AG04450 (cell line): ENCODE data around the gene CRISP1. TPM values are rescaled to one million over a fixed set of nuclear protein-coding genes. Genes with fewer than 3 reads are reported as not detected.

Source experiments
- CTCF ChIA-PET: fragments of 300-600, 350-600 bp; formaldehyde crosslinking; extraction: SDS; loops from one replicate; lab custom pipeline; 2022; ENCODE audit warnings: antibody characterized with exemption, inconsistent platforms; lab: Charles Lee
- POLR2A ChIA-PET: fragments of 350-600 bp; formaldehyde crosslinking; extraction: SDS; loops from one replicate; lab custom pipeline; 2021; ENCODE audit warnings: antibody characterized with exemption, inconsistent platforms; lab: Yijun Ruan, JAX
- DNase-seq: peaks from one replicate; pipeline ENCODE4 v3.0.0-alpha.2; 2011; ENCODE audit warnings: low read depth, low spot score
- H3K27ac ChIP-seq: one replicate; pipeline ENCODE4 v1.5.1; 2012; ENCODE audit warnings: low read depth, low read length, control low read depth
- H3K27me3 ChIP-seq: one replicate; pipeline ENCODE4 v1.6.0; 2012; ENCODE audit warnings: low read length; ENCODE audit not compliant: control insufficient read depth, insufficient read depth
- H3K4me3 ChIP-seq: 2 replicates; pipeline ENCODE4 v1.5.1; 2011; ENCODE audit warnings: mild to moderate bottlenecking, low read depth, low read length, control low read depth
- H3K9me3 ChIP-seq: 2 replicates; pipeline ENCODE4 v1.5.1; 2012; ENCODE audit warnings: low read length; ENCODE audit not compliant: control insufficient read depth, insufficient read depth
- polyA plus RNA-seq: library from polyadenylated mRNA; depleted of rRNA; stranded (reverse); fragments of >200 nt; gene quantifications from 2 replicates; pipeline ENCODE4 v1.2.3, GENCODE V29; 2011
- TF ChIP-seq, protein P1 (sequence below): IDR thresholded peaks from 2 replicates; pipeline ENCODE4 v1.5.1; 2011; ENCODE audit warnings: low read depth, low read length, control low read depth, inconsistent platforms

CRISP1 gene
- polyA plus RNA-seq, 1 experiment: not detected

DNA sequence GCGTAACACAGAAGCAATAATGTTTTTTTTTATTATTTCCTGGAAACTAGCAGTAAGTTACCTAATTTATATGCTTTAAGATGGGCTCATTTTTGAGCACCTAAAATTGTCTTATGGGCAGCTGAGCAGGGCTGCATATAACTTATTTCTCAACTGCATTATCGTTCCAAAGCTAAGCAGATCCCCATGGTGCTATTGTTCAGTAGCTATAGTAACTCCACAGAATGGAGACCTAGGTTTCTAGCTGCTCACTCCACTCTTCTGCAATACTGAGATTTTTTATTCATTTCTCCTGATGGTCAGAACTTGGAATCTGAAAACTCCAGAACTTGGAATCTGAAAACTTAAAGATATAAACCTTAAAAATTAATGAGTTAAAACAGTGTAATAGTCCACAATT lies 18.7 kb downstream of the CRISP1 start:
- ChIA-PET CTCF (interaction anchor here (1.3 to 6.2 kb wide), 3 partner anchors 223 to 394 kb away, joined by 4 to 63 read pairs (median 12); no protein-coding TSS in a partner anchor), POLR2A (no interaction called here)
- no peak overlapping the region for H3K4me3 ChIP-seq
- no peak for DNase-seq
- H3K27ac ChIP-seq: no peak overlapping the region
- H3K27me3 ChIP-seq: no peaks in the 10 kb centered on the region
- TF ChIP-seq, protein P1, sequence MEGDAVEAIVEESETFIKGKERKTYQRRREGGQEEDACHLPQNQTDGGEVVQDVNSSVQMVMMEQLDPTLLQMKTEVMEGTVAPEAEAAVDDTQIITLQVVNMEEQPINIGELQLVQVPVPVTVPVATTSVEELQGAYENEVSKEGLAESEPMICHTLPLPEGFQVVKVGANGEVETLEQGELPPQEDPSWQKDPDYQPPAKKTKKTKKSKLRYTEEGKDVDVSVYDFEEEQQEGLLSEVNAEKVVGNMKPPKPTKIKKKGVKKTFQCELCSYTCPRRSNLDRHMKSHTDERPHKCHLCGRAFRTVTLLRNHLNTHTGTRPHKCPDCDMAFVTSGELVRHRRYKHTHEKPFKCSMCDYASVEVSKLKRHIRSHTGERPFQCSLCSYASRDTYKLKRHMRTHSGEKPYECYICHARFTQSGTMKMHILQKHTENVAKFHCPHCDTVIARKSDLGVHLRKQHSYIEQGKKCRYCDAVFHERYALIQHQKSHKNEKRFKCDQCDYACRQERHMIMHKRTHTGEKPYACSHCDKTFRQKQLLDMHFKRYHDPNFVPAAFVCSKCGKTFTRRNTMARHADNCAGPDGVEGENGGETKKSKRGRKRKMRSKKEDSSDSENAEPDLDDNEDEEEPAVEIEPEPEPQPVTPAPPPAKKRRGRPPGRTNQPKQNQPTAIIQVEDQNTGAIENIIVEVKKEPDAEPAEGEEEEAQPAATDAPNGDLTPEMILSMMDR: no peak
- H3K9me3 ChIP-seq: no peaks in the 10 kb centered on the region

DNA sequence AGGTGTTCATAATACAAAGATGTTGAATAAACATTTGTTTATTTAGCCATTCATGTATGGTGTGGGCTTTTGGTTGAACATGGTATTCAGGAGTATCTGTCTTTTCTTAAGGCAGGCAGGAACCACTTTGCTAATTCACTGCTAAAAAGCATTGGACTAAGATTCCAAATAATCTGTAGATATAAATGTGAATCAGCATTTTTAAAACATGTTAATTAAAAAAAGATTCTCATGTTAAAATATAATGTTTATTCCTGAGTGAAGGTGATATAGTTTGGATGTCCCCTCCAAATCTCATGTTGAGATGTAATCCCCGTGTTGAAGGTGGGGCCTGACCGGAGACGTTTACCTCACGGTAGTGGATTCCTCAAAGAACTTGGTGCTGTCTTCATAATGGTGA lies 19.3 kb downstream of the CRISP1 start:
- H3K27me3 ChIP-seq: no peaks in the 10 kb centered on the region
- CTCF ChIA-PET: interaction anchor here (0.6 to 6.2 kb wide), 3 partner anchors 224 to 394 kb away, joined by 3 to 63 read pairs (median 4); no protein-coding TSS in a partner anchor
- no peak overlapping the region for H3K27ac ChIP-seq
- POLR2A ChIA-PET: no interaction called here
- DNase-seq: no peak
- TF ChIP-seq, protein P1: no peak
- H3K9me3 ChIP-seq: no peaks in the 10 kb centered on the region
- no peak overlapping the region for H3K4me3 ChIP-seq

DNA sequence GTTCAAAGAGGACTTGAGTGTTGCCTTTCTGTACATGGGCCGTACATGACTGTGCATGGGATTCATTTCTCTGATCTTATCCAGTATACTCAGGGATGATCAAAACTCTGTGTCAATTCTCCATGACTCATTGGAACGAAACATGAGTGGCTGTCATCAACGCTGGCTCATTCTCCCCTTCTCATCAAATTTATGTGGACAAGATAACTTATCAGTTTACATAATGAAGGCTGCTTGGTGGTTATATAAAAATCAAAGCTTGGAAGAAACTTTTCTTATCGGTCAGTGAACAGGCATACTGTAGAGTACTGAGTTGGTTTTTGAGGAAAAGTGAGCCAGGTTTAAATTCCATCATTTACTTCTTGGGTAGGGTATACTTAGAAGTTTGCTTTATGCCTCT lies 24.9 kb downstream of the CRISP1 start:
- CTCF ChIA-PET: no interaction called here
- TF ChIP-seq, protein P1: no peak
- DNase-seq: no peak

DNA sequence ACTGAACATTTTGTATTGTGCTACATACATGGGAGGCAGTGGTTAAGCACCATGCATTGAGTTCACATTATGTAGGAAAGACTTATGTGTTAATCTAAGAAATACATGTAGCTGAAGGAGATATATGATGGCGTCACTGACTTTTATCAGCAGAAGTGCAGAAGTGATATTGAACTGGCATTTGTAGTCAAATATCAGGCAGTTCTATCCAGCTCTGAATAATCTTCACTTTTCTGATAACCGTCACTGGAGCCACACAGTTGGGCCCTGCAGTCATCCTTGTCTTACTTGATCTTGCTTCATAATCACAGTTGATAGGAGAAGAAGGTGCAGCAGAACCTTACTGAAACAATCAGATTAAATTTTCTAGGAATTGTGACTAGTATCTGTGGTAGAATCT lies 26.4 kb downstream of the CRISP1 start:
- TF ChIP-seq, protein P1: no peak
- Histone ChIP-seq H3K4me3 (no peak overlapping the region), H3K27ac (no peak overlapping the region), H3K9me3 (no peaks in the 10 kb centered on the region), H3K27me3 (no peaks in the 10 kb centered on the region)
- ChIA-PET POLR2A (no interaction called here), CTCF (interaction anchor here (2.4 kb wide), 1 partner anchor 9 kb away, joined by 5 read pairs; no protein-coding TSS in a partner anchor)
- no peak for DNase-seq

More for the DNA sequence above, 24.9 kb downstream of the CRISP1 start:
- no peak overlapping the region for H3K4me3 ChIP-seq
- H3K27me3 ChIP-seq: no peaks in the 10 kb centered on the region
- H3K27ac ChIP-seq: no peak overlapping the region
- POLR2A ChIA-PET: no interaction called here
- no peaks in the 10 kb centered on the region for H3K9me3 ChIP-seq

DNA sequence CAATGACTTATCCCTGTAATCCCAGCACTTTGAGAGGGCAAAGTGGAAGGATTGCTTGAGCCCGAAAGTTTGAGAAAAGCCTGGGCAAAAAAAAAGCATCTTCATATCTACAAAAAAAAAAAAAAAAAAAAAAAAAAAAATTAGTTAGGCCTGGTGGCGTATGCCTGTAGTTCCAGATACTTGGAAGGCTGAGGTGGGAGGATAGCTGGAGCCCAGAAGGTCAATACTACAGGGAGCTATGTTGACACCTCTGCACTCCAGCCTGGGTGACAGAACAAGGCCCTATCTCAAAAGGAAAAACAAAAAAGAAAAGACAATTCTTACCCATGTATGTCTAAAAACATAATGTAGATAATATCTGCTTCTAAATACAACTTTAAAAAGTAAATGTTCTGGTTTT lies 27.2 kb downstream of the CRISP1 start:
- no peaks in the 10 kb centered on the region for H3K27me3 ChIP-seq
- H3K4me3 ChIP-seq: no peak overlapping the region
- ChIA-PET CTCF (interaction anchor here (2.4 kb wide), 1 partner anchor 10 kb away, joined by 5 read pairs; no protein-coding TSS in a partner anchor), POLR2A (no interaction called here)
- TF ChIP-seq, protein P1: no peak
- no peak for DNase-seq
- H3K9me3 ChIP-seq: no peaks in the 10 kb centered on the region
- H3K27ac ChIP-seq: no peak overlapping the region
